Effector memory CD8-positive, alpha-beta T cell (primary cell): ENCODE results near the gene SH2D6.
A peak's percentile ranks its signal among the peaks of the same experiment; 100 is the strongest.
"Not testable (repeated sequence)": the region's sequence is repeated elsewhere in the genome, so short reads cannot be mapped to it uniquely, and the experiment has no call there.

Experiments used
- ATAC-seq: fragments of 150-1000 bp; cut with Tn5 transposase; replicated peaks from 2 replicates; pipeline ENCODE4 v1.10.0; 2021; ENCODE audit warnings: mild to moderate bottlenecking, moderate library complexity
- DNase-seq, 3 experiments: peaks; one replicate each; pipeline ENCODE4 v3.0.0; 2021
- H3K27ac Mint-ChIP-seq, 2 donors: one replicate each; pipeline ENCODE4 v1.8.0; 2022; ENCODE audit warnings: mild to moderate bottlenecking in 2 of 2, mixed read lengths in 2 of 2, moderate library complexity in 2 of 2
- H3K27me3 Mint-ChIP-seq, 2 donors: one replicate each; pipeline ENCODE4 v1.8.0; 2022; ENCODE audit warnings: mixed read lengths in 2 of 2
- H3K36me3 Mint-ChIP-seq: one replicate; pipeline ENCODE4 v1.8.0; 2022; ENCODE audit warnings: mild to moderate bottlenecking, moderate library complexity, mixed read lengths; ENCODE audit not compliant: insufficient read depth
- H3K4me1 Mint-ChIP-seq, 2 donors: one replicate each; pipeline ENCODE4 v1.8.0; 2022; ENCODE audit warnings: low read depth in 2 of 2, mixed read lengths in 2 of 2
- H3K4me3 Mint-ChIP-seq, 2 donors: one replicate each; pipeline ENCODE4 v1.8.0; 2022; ENCODE audit warnings: mild to moderate bottlenecking in 2 of 2, mixed read lengths in 2 of 2, moderate library complexity in 2 of 2
- H3K9me3 Mint-ChIP-seq, 2 donors: one replicate each; pipeline ENCODE4 v1.8.0; 2022; ENCODE audit warnings: mixed read lengths in 2 of 2

SH2D6 gene

DNA sequence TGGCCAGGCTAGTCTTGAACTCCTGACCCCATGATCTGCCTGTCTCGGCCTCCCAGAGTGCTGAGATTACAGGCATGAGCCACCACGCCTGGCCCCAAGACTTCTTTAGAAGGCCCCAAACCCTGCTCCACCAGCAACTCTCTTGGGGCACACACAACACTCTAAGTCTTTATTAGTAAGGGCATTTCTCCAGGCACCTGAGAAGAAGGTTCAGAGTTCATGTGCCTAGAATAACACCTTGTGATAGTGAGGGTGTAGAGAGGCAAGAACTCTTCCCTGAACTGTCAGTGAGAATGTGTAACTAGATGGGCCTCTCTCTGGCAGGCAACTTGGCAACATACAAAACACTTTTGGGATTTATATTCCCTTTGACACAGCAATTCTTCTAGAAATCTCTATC is 43.8 kb downstream of the SH2D6 start:
- Mint-ChIP-seq H3K27me3 (no peaks in the 10 kb centered on the region), H3K4me3 (no peak overlapping the region), H3K27ac (no peak overlapping the region), H3K36me3 (no peaks in the 10 kb centered on the region), H3K4me1 (no peaks in the 10 kb centered on the region), H3K9me3 (no peaks in the 10 kb centered on the region)
- DNase-seq (no peak), ATAC-seq (no peak)

DNA sequence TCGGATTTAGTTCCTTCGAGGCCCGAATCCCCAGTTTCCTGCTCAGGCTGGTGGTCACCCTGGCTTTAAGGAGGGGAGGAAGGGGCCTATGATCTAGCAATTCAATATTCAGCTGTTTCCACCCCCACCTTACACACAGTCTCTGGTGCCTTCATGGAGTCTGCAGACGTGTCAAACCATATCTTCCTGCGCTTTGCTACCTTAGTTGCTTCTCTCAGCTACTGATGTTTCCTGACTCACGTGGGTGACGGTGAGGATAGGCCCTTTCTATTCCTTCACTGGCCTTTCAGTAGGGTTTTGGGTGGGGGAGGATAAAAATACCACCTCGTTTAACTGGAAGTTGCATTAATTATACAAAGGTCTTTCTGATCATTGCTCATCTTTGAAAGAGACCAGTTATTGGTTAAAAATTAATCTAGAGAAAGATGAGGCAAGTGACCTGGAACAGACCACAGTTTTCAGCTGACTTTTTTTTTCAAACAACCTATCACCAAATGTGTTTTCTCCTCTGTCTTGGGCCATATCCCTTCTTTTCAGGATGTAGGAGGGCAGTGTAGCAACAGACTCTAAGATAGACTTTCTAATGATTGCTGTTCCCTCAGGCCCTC is 49.7 kb downstream of the SH2D6 start:
- no peaks in the 10 kb centered on the region for H3K27me3 Mint-ChIP-seq
- no peak for ATAC-seq
- H3K9me3 Mint-ChIP-seq, result no peaks in the 10 kb centered on the region
- H3K27ac Mint-ChIP-seq, result no peak overlapping the region
- no peaks in the 10 kb centered on the region for H3K36me3 Mint-ChIP-seq
- no peak for DNase-seq
- H3K4me1 Mint-ChIP-seq, result peaks cover 0 to 2% of the 10 kb centered on the region in 2 donors
- no peak overlapping the region for H3K4me3 Mint-ChIP-seq

DNA sequence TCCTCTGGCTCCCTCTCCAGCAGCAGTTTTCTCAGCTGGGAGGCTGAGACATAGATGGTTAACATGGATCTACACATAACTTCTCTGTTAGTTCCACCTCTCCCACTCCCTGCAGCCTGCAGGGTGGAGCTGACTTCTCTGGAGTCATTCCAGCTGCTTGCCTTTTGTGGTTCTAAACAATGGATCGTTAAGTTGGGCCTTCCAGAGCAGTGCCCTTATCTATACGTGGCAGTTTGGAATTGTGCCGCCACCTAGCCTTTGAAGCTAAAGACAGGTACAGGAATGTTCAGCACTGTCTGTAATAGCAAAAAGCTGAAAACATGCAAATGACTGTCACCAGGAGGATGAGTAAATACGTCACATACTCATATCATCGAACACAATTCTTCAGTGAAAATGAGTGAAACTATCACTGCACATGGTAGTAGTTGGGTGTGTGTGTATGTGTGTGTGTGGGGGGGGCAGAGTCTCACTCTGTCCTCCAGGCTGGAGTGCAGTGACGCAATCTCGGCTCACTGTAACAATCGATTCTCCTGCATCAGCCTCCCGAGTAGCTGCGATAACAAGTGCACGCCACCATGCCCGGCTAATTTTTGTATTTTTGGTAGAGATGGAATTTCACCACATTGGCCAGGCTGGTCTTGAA is 50.3 kb downstream of the SH2D6 start:
- no peak overlapping the region for H3K27ac Mint-ChIP-seq
- ATAC-seq, result no peak
- no peaks in the 10 kb centered on the region for H3K9me3 Mint-ChIP-seq
- H3K36me3 Mint-ChIP-seq, result no peaks in the 10 kb centered on the region
- no peak for DNase-seq
- peaks cover 0 to 2% of the 10 kb centered on the region in 2 donors for H3K4me1 Mint-ChIP-seq
- H3K4me3 Mint-ChIP-seq, result no peak overlapping the region
- H3K27me3 Mint-ChIP-seq, result no peaks in the 10 kb centered on the region

DNA sequence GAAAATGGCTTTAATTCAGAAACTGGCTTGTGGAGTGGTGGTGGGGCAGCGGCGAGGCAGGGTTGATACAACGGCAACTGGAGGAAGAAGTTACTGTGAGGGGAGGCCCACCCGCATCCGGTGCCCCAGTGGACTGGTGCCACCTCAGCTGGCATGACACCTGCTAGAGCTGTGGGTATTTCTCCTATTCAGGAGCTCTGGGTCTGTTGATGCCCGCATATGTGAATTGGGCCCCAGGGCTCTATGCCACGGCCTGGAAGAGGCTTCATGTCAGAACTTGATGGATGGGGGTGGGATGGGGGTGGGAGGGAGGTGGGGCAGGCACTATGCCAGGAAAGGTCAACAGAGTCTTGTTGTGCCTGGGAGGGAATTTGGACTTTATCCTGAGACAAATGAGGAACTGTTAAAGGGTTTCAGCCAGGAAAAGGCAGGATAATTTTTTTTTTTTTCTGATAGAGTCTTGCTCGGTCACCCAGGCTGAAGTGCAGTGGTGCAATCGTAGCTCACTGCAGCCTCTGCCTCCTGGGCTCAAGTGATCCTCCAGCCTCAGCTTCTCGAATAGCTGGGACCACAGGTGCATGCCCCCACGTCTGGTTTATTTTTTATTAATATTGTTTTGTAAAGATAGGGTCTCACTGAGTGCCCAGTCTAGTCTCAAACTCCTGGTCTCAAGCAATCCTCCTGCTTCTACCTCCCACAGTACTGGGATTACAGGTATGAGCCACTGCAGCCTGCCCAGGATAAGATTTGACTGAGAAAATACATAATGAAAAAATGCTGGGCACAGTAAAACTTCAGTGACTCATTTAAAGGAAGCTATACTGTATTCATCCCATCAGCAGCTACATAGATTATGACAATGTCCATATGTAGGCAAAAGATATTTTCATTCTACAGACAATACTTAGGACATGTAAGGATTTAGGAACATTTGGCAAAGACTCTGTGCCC is 52.6 kb downstream of the SH2D6 start:
- Mint-ChIP-seq H3K27ac (no peak overlapping the region), H3K36me3 (no peaks in the 10 kb centered on the region), H3K9me3 (no peaks in the 10 kb centered on the region), H3K27me3 (no peaks in the 10 kb centered on the region), H3K4me3 (no peak overlapping the region), H3K4me1 (peaks cover 0 to 2% of the 10 kb centered on the region in 2 donors)
- peak; percentile 54 for ATAC-seq
- DNase-seq, result no peak

DNA sequence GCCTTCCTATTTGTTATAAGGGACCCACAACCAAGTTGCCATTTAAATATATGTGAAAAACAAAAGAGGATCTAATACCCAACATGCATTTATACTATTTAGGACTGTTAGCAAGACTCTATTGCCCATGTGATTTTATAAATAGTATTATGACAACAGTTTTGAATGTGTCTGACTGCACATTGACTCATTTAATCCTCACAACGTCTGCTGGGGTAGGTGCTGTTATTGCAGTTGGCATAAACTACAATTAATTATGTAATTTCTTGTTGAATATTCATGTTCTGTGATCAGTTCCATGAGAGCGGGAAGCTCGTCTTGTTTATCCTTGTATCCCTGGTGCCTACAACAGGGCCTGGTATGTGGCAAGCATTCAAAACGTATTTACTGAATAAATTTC is 53.7 kb downstream of the SH2D6 start:
- H3K27me3 Mint-ChIP-seq, result no peaks in the 10 kb centered on the region
- DNase-seq (no peak), ATAC-seq (no peak)
- no peaks in the 10 kb centered on the region for H3K36me3 Mint-ChIP-seq
- no peak overlapping the region for H3K27ac Mint-ChIP-seq
- no peak overlapping the region for H3K4me3 Mint-ChIP-seq
- H3K9me3 Mint-ChIP-seq, result no peaks in the 10 kb centered on the region
- peaks cover 0 to 2% of the 10 kb centered on the region in 2 donors for H3K4me1 Mint-ChIP-seq

DNA sequence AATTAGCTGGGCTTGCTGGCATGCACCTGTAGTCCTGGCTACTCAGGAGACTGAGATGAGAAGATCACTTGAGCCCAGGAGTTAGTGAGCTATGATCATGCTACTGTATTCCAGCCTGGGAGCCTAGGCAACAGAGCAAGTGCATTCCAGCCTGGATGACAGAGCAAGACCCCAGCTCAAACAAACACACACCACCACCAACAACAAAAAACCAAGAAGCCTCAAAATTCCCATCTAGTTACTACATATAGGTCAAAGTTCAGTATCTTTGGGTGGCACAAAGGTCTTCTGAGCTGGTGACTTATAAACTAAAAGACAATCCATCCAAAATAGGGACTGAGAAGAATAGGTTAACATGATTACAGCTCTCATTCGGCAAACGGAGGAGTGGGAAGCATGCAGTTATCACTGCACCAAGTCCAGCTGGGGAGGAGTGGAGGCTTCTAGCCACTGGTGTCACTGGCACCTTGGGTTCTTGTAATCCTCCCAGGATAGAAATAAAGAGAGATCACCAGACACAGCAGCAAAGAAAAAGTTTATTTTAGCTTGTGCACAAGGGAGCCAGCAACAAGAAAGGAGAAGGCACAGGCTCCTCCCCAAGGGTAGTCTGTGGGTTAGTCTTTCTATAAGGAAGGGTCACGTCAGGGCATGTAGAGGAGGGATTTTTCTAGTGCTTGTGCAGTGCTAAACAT is 57.4 kb downstream of the SH2D6 start:
- no peak for DNase-seq
- Mint-ChIP-seq H3K4me3 (no peak overlapping the region), H3K36me3 (no peaks in the 10 kb centered on the region), H3K4me1 (no peaks in the 10 kb centered on the region), H3K27me3 (peaks cover 0 to 9% of the 10 kb centered on the region in 2 donors), H3K27ac (no peak overlapping the region), H3K9me3 (no peaks in the 10 kb centered on the region)
- ATAC-seq, result no peak

DNA sequence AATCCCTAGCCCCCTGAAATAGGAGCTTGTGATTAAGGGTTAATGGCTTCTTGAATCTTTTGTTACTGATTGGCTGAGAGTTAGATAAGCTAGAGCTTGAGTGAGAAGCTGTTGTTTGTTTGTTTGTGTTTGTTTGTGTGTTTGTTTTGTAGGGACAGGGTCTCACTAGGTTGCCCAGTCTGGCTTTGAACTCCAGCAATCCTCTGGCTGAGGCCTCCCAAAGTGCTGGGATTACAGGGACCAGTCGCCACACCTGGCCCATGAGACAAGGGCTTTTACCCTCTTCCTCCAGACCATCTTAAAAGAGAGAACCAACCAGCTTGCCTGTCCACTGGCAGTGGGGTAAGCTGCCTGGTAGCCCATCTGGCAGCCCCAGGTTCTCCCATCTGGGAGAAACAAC is 58.1 kb downstream of the SH2D6 start:
- DNase-seq (no peak), ATAC-seq (no peak)
- Mint-ChIP-seq H3K4me3 (no peak overlapping the region), H3K27me3 (peaks cover 4 to 16% of the 10 kb centered on the region in 2 donors), H3K27ac (no peak overlapping the region), H3K36me3 (no peaks in the 10 kb centered on the region), H3K9me3 (no peaks in the 10 kb centered on the region), H3K4me1 (no peaks in the 10 kb centered on the region)

DNA sequence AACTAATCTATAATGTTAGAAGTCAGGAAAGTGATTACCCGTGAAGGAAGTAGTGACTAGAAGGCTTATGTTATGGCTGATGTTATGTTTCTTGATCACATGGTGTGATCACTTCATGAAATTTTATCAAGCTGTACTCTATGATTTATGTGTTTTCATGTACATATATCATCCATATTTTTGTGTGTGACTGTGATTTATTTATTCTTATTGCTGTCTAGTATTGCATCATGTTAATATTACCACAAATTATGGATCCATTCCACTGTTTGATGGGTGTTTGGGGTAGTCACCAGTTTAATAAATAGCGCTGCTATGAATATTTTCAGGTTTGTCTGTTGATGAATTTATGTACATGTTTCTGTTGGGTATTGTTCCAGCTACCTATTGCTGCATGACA is 59.4 kb downstream of the SH2D6 start:
- H3K27ac Mint-ChIP-seq, result no peak overlapping the region
- no peak for DNase-seq
- no peaks in the 10 kb centered on the region for H3K4me1 Mint-ChIP-seq
- no peak overlapping the region for H3K4me3 Mint-ChIP-seq
- no peaks in the 10 kb centered on the region for H3K9me3 Mint-ChIP-seq
- H3K36me3 Mint-ChIP-seq, result no peaks in the 10 kb centered on the region
- peaks cover 4 to 17% of the 10 kb centered on the region in 2 donors for H3K27me3 Mint-ChIP-seq
- no peak for ATAC-seq

DNA sequence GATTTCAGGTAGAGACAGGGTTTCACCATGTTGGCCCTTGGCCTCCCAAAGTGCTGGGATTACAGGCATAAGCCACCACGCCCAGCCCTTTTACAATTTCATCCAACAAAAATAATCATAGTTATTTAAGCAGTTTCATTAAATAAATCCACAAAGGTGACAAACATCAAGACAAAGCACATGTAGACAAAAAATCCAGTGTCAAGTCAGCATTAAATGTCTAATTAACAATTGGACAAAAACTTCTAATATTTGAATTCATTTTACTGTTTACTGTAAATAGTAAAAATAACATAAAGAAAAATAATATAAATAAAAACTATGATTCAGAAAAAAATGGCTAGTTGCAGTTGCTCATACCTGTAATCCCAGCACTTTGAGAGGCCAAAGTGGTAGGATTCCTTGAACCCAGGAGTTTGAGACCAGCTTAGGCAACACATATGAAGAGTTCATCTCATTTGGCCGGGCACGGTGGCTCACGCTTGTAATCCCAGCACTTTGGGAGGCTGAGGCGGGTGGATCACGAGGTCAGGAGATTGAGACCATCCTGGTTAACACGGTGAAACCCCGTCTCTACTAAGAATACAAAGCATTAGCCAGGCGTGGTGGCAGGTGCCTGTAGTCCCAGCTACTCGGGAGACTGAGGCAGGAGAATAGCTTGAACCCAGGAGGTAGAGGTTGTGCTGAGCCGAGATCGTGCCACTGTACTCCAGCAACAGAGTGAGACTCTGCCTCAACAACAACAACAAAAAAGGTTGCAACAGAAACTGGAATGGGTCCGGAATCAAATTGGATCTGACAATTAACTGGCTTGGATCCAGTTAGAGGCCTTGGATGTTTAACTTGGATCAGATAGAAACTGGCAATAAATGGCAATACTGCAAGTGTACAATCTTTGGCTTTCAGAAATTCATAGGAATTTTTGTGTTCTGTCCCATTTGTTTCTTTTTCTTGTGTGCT is 63.6 kb downstream of the SH2D6 start:
- Mint-ChIP-seq H3K27ac (no peak overlapping the region), H3K4me3 (no peak overlapping the region), H3K9me3 (no peaks in the 10 kb centered on the region), H3K4me1 (no peaks in the 10 kb centered on the region), H3K36me3 (no peaks in the 10 kb centered on the region), H3K27me3 (peaks cover 4 to 17% of the 10 kb centered on the region in 2 donors)
- ATAC-seq, result no peak
- DNase-seq, result no peak

DNA sequence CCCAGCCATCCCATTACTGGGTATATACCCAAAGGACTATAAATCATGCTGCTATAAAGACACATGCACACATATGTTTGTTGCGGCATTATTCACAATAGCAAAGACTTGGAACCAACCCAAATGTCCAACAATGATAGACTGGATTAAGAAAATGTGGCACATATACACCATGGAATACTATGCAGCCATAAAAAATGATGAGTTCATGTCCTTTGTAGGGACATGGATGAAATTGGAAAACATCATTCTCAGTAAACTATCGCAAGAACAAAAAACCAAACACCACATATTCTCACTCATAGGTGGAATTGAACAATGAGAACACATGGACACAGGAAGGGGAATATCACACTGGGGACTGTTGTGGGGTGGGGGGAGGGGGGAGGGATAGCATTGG is 66.1 kb downstream of the SH2D6 start:
- not testable (repeated sequence) for H3K4me1 Mint-ChIP-seq, H3K9me3 Mint-ChIP-seq, ATAC-seq, H3K27ac Mint-ChIP-seq, H3K4me3 Mint-ChIP-seq, H3K27me3 Mint-ChIP-seq, H3K36me3 Mint-ChIP-seq, DNase-seq

DNA sequence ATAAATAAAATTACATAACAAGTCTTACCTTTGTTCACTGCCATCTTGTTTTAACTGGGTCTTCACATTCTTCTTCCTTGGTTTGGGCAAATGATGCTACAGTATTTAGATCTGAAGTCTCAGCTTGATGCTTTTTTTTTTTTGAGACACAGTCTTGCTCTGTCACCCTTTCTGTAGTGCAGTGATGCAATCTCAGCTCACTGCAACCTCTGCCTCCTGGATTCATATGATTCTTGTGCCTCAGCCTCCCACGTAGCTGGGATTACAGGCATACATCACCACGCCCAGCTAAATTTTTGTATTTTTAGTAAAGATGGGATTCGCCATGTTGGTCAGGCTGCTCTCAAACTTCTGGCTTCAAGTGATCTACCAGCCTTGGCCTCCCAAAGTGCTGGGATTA is 67.3 kb downstream of the SH2D6 start:
- H3K36me3 Mint-ChIP-seq, result no peaks in the 10 kb centered on the region
- H3K4me1 Mint-ChIP-seq, result no peaks in the 10 kb centered on the region
- H3K27ac Mint-ChIP-seq, result no peak overlapping the region
- ATAC-seq, result no peak
- peaks cover 4 to 9% of the 10 kb centered on the region in 2 donors for H3K27me3 Mint-ChIP-seq
- no peak for DNase-seq
- no peaks in the 10 kb centered on the region for H3K9me3 Mint-ChIP-seq
- no peak overlapping the region for H3K4me3 Mint-ChIP-seq
